HUES48 (cell line): ENCODE measurements around the gene ASB13.

ENCODE experiments used
- H3K27ac ChIP-seq: one replicate; pipeline ENCODE4 v1.7.0; 2013; ENCODE audit warnings: low read depth, low read length, inconsistent platforms
- H3K27me3 ChIP-seq: 2 replicates; pipeline ENCODE4 v1.6.1; 2013; ENCODE audit warnings: mild to moderate bottlenecking, low read length; ENCODE audit not compliant: control insufficient read depth, insufficient read depth
- H3K36me3 ChIP-seq: 2 replicates; pipeline ENCODE4 v1.6.1; 2013; ENCODE audit warnings: low read length; ENCODE audit not compliant: control insufficient read depth, insufficient read depth
- H3K4me1 ChIP-seq: 2 replicates; pipeline ENCODE4 v1.6.1; 2013; ENCODE audit warnings: mild to moderate bottlenecking, low read length; ENCODE audit not compliant: control insufficient read depth, insufficient read depth
- H3K4me3 ChIP-seq: 2 replicates; pipeline ENCODE4 v1.5.1; 2013; ENCODE audit warnings: mild to moderate bottlenecking, low read depth, low read length
- H3K9ac ChIP-seq: 2 replicates; pipeline ENCODE4 v1.6.1; 2013; ENCODE audit warnings: mild to moderate bottlenecking, low read depth, low read length, moderate library complexity
- H3K9me3 ChIP-seq: 2 replicates; pipeline ENCODE4 v1.6.1; 2013; ENCODE audit warnings: low read length; ENCODE audit not compliant: control insufficient read depth, insufficient read depth

ASB13 gene

GRCh38 chr10:5614155-5614721 lies 52.2 kb downstream of the ASB13 start:
- no peak overlapping the region for H3K9ac ChIP-seq
- H3K4me3 ChIP-seq, result no peak overlapping the region
- H3K36me3 ChIP-seq, result no peaks in the 10 kb centered on the region
- H3K9me3 ChIP-seq, result no peaks in the 10 kb centered on the region
- no peaks in the 10 kb centered on the region for H3K27me3 ChIP-seq
- H3K27ac ChIP-seq, result no peak overlapping the region
- H3K4me1 ChIP-seq, result no peaks in the 10 kb centered on the region

DNA sequence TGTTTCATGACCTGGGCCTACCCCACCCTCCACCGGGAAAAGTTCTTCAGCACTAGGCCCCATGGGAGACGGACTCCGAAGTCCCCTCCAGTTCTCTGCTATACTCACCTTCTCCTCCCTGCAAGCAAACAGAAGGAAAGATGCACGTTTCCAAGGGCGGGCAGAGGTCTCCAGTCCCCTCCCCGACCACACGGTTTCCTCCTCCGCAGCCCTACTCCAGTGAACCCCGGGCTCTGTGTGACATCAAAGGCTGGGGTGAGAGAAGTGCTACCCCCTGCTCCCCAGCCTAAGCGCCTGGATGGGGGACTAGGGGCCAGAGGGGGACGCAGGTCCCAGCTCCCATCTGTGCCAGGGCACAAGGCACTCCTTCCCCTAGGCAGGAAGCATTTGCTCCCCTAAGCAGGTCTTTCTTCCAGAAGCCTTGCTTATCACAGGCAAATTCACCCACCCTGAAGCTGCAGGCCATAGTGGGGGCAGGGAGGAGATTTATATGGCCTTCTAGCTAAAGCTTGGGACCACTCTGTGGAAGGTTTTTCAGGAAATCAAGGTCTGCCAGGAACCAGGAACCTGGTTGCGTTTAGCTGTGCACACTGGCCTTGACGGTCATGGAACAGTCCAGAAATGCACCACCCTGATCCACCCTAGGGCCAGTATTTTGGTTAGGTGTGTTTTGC lies 52.8 kb downstream of the ASB13 start:
- Histone ChIP-seq H3K27ac (no peak overlapping the region), H3K27me3 (no peaks in the 10 kb centered on the region), H3K36me3 (no peaks in the 10 kb centered on the region), H3K4me3 (no peak overlapping the region), H3K9ac (no peak overlapping the region), H3K4me1 (no peaks in the 10 kb centered on the region), H3K9me3 (no peaks in the 10 kb centered on the region)

DNA sequence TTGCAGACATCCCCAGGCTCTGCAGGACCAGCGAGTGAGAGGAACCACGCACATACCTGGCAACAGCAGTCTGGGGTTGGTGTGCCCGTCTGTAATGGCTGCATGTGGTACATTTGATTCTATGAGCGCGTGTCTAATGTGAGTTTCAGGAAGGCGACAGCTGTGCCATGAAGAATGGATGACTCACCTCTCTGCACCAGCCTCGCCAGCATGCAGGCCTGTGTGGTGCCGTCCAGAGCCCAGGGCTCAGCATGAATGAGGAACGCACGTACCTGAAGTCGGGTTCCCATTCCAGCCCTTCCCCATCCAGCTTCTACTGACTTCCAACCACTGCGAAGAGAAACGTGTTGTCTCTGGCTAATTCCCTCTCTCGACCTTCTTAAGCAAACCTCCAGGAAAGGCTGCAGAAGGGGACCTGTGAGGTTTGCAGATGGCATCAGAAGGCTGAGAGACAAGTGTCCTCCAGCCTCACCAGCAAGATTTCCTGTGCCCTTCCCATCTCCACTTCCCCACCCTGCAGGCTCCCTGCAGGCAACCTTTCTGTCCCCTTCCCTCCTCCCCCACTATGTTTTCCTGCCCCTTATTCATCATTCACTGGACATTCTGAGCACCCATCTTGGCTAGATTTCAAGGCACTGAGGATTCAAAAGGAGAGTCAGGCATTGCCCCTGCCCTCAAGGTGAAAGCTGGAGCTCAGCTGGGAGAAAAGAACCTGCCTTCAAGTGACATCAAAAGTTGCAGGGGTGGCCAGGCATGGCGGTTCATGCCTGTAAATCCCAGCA lies 54.3 kb downstream of the ASB13 start:
- H3K27ac ChIP-seq, result no peak overlapping the region
- no peaks in the 10 kb centered on the region for H3K27me3 ChIP-seq
- no peak overlapping the region for H3K9ac ChIP-seq
- H3K4me3 ChIP-seq, result no peak overlapping the region
- no peaks in the 10 kb centered on the region for H3K9me3 ChIP-seq
- no peaks in the 10 kb centered on the region for H3K36me3 ChIP-seq
- no peaks in the 10 kb centered on the region for H3K4me1 ChIP-seq

DNA sequence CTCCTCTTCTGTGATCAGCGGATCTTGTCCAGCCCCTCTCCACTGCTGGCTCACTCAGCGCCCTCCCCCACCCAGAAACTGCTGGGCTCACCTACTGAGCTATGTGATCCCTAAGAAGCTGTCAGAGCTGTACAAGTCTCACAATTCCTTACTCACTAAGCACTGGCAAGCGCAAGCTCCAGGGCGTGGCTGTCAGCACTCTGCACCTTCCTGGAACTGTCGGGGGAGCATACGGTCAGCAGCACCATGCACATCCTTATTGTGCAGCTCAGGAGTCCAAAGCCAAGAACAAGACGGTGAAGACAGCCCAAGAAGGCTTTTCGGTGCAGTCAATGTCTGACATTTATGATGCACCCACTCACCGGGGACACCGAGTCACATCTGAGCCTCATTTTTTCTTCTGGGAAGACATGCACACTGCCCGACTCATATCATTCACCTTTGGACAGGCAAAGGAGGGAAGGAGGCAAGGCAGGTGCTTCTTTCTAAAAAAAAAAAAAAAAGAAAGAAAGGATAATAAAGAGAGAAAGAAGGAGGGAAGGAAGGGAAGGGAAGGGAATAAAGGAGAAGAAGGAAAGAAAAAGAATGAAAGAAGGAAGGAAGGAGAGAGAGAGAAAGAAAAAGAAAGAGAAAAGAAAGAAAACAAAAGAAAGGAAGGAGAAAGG lies 56.3 kb downstream of the ASB13 start:
- no peak overlapping the region for H3K27ac ChIP-seq
- H3K4me3 ChIP-seq, result no peak overlapping the region
- H3K9me3 ChIP-seq, result no peaks in the 10 kb centered on the region
- no peaks in the 10 kb centered on the region for H3K36me3 ChIP-seq
- no peak overlapping the region for H3K9ac ChIP-seq
- H3K27me3 ChIP-seq, result no peaks in the 10 kb centered on the region
- H3K4me1 ChIP-seq, result no peaks in the 10 kb centered on the region

GRCh38 chr10:5608608-5609220 lies 57.7 kb downstream of the ASB13 start:
- no peaks in the 10 kb centered on the region for H3K4me1 ChIP-seq
- no peaks in the 10 kb centered on the region for H3K27me3 ChIP-seq
- H3K36me3 ChIP-seq, result no peaks in the 10 kb centered on the region
- H3K4me3 ChIP-seq, result no peak overlapping the region
- H3K9me3 ChIP-seq, result no peaks in the 10 kb centered on the region
- no peak overlapping the region for H3K9ac ChIP-seq
- no peak overlapping the region for H3K27ac ChIP-seq

- Histone ChIP-seq H3K4me1 (no peaks in the 10 kb centered on the region), H3K4me3 (no peak overlapping the region), H3K36me3 (no peaks in the 10 kb centered on the region), H3K27me3 (no peaks in the 10 kb centered on the region), H3K27ac (no peak overlapping the region), H3K9me3 (no peaks in the 10 kb centered on the region), H3K9ac (no peak overlapping the region)
Observed at GRCh38 chr10:5607594-5607993, 58.8 kb downstream of the ASB13 start.

- no peak overlapping the region for H3K27ac ChIP-seq
- no peaks in the 10 kb centered on the region for H3K9me3 ChIP-seq
- H3K4me3 ChIP-seq, result no peak overlapping the region
- H3K36me3 ChIP-seq, result no peaks in the 10 kb centered on the region
- H3K9ac ChIP-seq, result no peak overlapping the region
- H3K4me1 ChIP-seq, result no peaks in the 10 kb centered on the region
- H3K27me3 ChIP-seq, result no peaks in the 10 kb centered on the region
Observed at GRCh38 chr10:5606864-5607263, 59.5 kb downstream of the ASB13 start.

DNA sequence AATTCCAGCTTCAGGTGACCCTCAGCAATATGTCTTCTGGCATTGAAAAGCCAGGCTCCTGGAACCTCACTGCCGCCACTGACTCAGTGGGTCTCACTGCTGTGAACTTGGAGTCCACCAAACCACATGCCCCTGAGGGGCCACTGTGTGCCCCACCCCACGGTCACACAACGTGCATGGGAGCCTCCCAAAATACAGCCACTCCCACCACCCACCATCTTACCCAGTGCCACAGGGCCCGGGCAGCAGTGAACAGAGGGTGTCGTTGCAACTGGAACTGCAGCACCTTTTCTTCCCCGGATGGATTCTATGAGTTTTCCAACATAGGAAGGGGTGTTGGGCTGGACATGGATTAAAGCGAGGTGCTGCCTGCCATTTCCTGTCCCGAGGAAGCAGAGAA lies 60.1 kb downstream of the ASB13 start:
- Histone ChIP-seq H3K4me1 (no peaks in the 10 kb centered on the region), H3K4me3 (no peak overlapping the region), H3K27ac (no peak overlapping the region), H3K36me3 (no peaks in the 10 kb centered on the region), H3K9ac (no peak overlapping the region), H3K9me3 (no peaks in the 10 kb centered on the region), H3K27me3 (no peaks in the 10 kb centered on the region)

DNA sequence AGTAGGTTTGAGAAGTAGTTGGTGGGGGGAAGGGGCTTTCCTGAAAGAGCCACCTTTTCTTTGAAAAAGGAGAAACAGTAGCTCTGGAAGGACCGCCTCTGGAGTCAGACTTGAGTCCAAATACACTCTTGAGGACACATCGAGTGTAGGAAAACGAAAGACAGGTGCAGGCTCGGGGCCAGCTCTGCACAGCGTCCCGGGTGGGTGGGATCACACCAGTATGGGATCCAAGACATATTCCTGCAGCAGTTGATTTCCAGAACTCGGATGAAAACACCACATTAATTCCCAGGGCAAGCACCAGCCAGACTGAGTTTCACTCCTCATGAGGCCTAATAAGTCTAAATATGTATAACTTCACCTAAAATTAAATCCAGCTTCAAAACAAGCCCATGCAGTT lies 61.4 kb downstream of the ASB13 start:
- no peaks in the 10 kb centered on the region for H3K9me3 ChIP-seq
- H3K9ac ChIP-seq, result no peak overlapping the region
- no peak overlapping the region for H3K4me3 ChIP-seq
- H3K4me1 ChIP-seq, result no peaks in the 10 kb centered on the region
- H3K36me3 ChIP-seq, result no peaks in the 10 kb centered on the region
- H3K27ac ChIP-seq, result no peak overlapping the region
- H3K27me3 ChIP-seq, result no peaks in the 10 kb centered on the region

DNA sequence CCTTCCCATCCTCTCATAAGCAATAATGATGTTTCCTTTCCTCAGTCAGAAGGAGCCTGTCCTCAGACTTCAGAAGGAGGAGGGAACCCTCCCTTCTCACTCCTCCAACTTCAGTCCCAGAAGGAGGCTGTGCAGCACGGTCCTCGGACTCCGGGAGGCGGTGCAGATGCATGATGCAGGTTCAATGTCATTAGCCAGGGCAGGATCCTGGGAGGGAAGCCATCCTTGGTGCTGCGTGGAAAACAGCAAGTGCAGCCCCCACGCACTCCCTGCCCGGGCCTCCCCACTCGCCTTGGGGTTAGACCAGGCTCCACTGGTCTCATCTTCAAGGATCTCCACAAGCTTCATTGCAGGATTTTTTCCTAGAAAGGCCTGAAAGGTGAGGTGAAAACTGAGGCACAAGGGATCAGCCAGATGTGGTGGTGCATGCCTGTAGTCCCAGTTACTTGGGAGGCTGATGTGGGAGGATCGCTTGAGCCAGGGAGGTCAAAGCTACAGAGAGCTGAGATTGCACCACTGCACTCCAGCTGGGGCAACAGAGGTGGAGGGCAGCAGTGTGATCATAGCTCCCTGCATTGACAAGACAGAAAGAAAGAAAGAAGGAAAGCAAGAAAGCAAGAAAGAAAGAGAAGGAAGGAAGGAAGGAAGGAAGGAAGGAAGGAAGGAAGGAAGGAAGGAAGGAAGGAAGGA lies 62.0 kb downstream of the ASB13 start:
- no peak overlapping the region for H3K9ac ChIP-seq
- no peak overlapping the region for H3K4me3 ChIP-seq
- H3K27me3 ChIP-seq, result no peaks in the 10 kb centered on the region
- no peak overlapping the region for H3K27ac ChIP-seq
- H3K9me3 ChIP-seq, result no peaks in the 10 kb centered on the region
- no peaks in the 10 kb centered on the region for H3K36me3 ChIP-seq
- no peaks in the 10 kb centered on the region for H3K4me1 ChIP-seq
